Duodenal mucosa (tissue), 2 donors: Measurements from ENCODE around the gene VPS41.

ENCODE experiments used
- H3K27ac ChIP-seq: one replicate; pipeline ENCODE4 v1.7.0; 2013; ENCODE audit warnings: low read depth, low read length
- H3K27me3 ChIP-seq, 2 donors: one replicate each; pipeline ENCODE4 v1.7.0; 2013; ENCODE audit warnings: low read length in 2 of 2, control low read depth in 1 of 2; ENCODE audit not compliant: insufficient read depth in 2 of 2, control insufficient read depth in 1 of 2
- H3K36me3 ChIP-seq, 2 donors: one replicate each; pipeline ENCODE4 v1.7.0; 2013; ENCODE audit warnings: low read length in 2 of 2, control low read depth in 1 of 2; ENCODE audit not compliant: insufficient read depth in 2 of 2, control insufficient read depth in 1 of 2
- H3K4me1 ChIP-seq, 2 donors: one replicate each; pipeline ENCODE4 v1.7.0; 2013; ENCODE audit warnings: low read length in 2 of 2, control low read depth in 1 of 2; ENCODE audit not compliant: insufficient read depth in 2 of 2, control insufficient read depth in 1 of 2
- H3K4me3 ChIP-seq, 2 donors: one replicate each; pipeline ENCODE4 v1.7.0; 2013; ENCODE audit warnings: low read length in 2 of 2, low read depth in 1 of 2
- H3K9ac ChIP-seq, 2 donors: one replicate each; pipeline ENCODE4 v1.7.0; 2013; ENCODE audit warnings: low read length in 2 of 2, low read depth in 1 of 2
- H3K9me3 ChIP-seq, 2 donors: one replicate each; pipeline ENCODE4 v1.7.0; 2013; ENCODE audit warnings: low read length in 2 of 2, control low read depth in 1 of 2; ENCODE audit not compliant: control insufficient read depth in 1 of 2

VPS41 gene

GRCh38 chr7:38840736-38841460 is 68.1 kb downstream of the VPS41 start:
- Histone ChIP-seq H3K4me1 (no peaks in the 10 kb centered on the region), H3K4me3 (no peak overlapping the region), H3K27me3 (no peaks in the 10 kb centered on the region), H3K36me3 (no peaks in the 10 kb centered on the region), H3K9ac (no peak overlapping the region), H3K9me3 (no peaks in the 10 kb centered on the region), H3K27ac (no peak overlapping the region)

GRCh38 chr7:38839851-38840250 is 69.1 kb downstream of the VPS41 start:
- Histone ChIP-seq H3K9ac (no peak overlapping the region), H3K27me3 (no peaks in the 10 kb centered on the region), H3K9me3 (no peaks in the 10 kb centered on the region), H3K4me3 (no peak overlapping the region), H3K36me3 (no peaks in the 10 kb centered on the region), H3K4me1 (no peaks in the 10 kb centered on the region), H3K27ac (no peak overlapping the region)

- H3K9ac ChIP-seq: no peak overlapping the region
- no peaks in the 10 kb centered on the region for H3K36me3 ChIP-seq
- H3K4me3 ChIP-seq: no peak overlapping the region
- H3K9me3 ChIP-seq: no peaks in the 10 kb centered on the region
- no peaks in the 10 kb centered on the region for H3K4me1 ChIP-seq
- no peak overlapping the region for H3K27ac ChIP-seq
- no peaks in the 10 kb centered on the region for H3K27me3 ChIP-seq
Measured at GRCh38 chr7:38838725-38839385, 70.1 kb downstream of the VPS41 start.

- Histone ChIP-seq H3K27ac (no peak overlapping the region), H3K9me3 (no peaks in the 10 kb centered on the region), H3K4me1 (no peaks in the 10 kb centered on the region), H3K27me3 (no peaks in the 10 kb centered on the region), H3K4me3 (no peak overlapping the region), H3K9ac (no peak overlapping the region), H3K36me3 (no peaks in the 10 kb centered on the region)
Measured at GRCh38 chr7:38834357-38834756, 74.6 kb downstream of the VPS41 start.

- no peaks in the 10 kb centered on the region for H3K27me3 ChIP-seq
- no peaks in the 10 kb centered on the region for H3K9me3 ChIP-seq
- no peaks in the 10 kb centered on the region for H3K36me3 ChIP-seq
- H3K4me3 ChIP-seq: no peak overlapping the region
- H3K9ac ChIP-seq: no peak overlapping the region
- no peaks in the 10 kb centered on the region for H3K4me1 ChIP-seq
- no peak overlapping the region for H3K27ac ChIP-seq
Measured at GRCh38 chr7:38833329-38833728, 75.7 kb downstream of the VPS41 start.

- no peaks in the 10 kb centered on the region for H3K27me3 ChIP-seq
- H3K36me3 ChIP-seq: no peaks in the 10 kb centered on the region
- no peaks in the 10 kb centered on the region for H3K4me1 ChIP-seq
- no peaks in the 10 kb centered on the region for H3K9me3 ChIP-seq
- H3K9ac ChIP-seq: no peak overlapping the region
- H3K27ac ChIP-seq: no peak overlapping the region
- H3K4me3 ChIP-seq: no peak overlapping the region
Measured at GRCh38 chr7:38831259-38831996, 77.6 kb downstream of the VPS41 start.

- H3K9ac ChIP-seq: no peak overlapping the region
- H3K27ac ChIP-seq: no peak overlapping the region
- no peaks in the 10 kb centered on the region for H3K27me3 ChIP-seq
- no peaks in the 10 kb centered on the region for H3K36me3 ChIP-seq
- no peaks in the 10 kb centered on the region for H3K9me3 ChIP-seq
- no peaks in the 10 kb centered on the region for H3K4me1 ChIP-seq
- H3K4me3 ChIP-seq: no peak overlapping the region
Measured at GRCh38 chr7:38830826-38831225, 78.2 kb downstream of the VPS41 start.

- Histone ChIP-seq H3K4me1 (no peaks in the 10 kb centered on the region), H3K36me3 (no peaks in the 10 kb centered on the region), H3K9me3 (no peaks in the 10 kb centered on the region), H3K27me3 (no peaks in the 10 kb centered on the region), H3K9ac (no peak overlapping the region), H3K4me3 (no peak overlapping the region), H3K27ac (no peak overlapping the region)
Measured at GRCh38 chr7:38829488-38830165, 79.4 kb downstream of the VPS41 start.

GRCh38 chr7:38828026-38828425 is 81.0 kb downstream of the VPS41 start:
- Histone ChIP-seq H3K4me3 (no peak overlapping the region), H3K36me3 (no peaks in the 10 kb centered on the region), H3K27ac (no peak overlapping the region), H3K9ac (no peak overlapping the region), H3K27me3 (no peaks in the 10 kb centered on the region), H3K9me3 (no peaks in the 10 kb centered on the region), H3K4me1 (no peaks in the 10 kb centered on the region)
